IMR-90 (cell line): ENCODE results near the gene TMEM50B. TPM values are rescaled to one million over a fixed set of nuclear protein-coding genes. Genes with fewer than 3 reads are reported as not detected.

Source experiments
- ATAC-seq: fragments of 200-7000 bp; cut with Tn5 transposase; 2 replicates; pipeline ENCODE4 v1.9.1; 2020; ENCODE audit warnings: low read depth, mild to moderate bottlenecking, moderate library complexity
- BruUV-seq: library from RNA; stranded (reverse); fragments of 400-500 nt; replicated peaks from 2 replicates; lab custom pipeline; 2021; lab: Mats Ljungman, UMichigan
- CTCF ChIA-PET: fragments of 300-600 bp; formaldehyde crosslinking; extraction: SDS; loops from one replicate; lab custom pipeline; 2021; ENCODE audit warnings: antibody characterized with exemption; lab: Yijun Ruan, JAX
- POLR2A ChIA-PET: fragments of 300-600 bp; sonication (Branson Sonifier 250); formaldehyde crosslinking; loops from one replicate; lab custom pipeline; 2022; ENCODE audit warnings: antibody characterized with exemption; ENCODE audit not compliant: unreplicated experiment; lab: Charles Lee
- DNase-seq: peaks from one replicate; pipeline ENCODE4 v3.0.0; 2013
- H2AFZ ChIP-seq: replicated peaks from 2 replicates; pipeline ENCODE3; 2013; ENCODE audit warnings: low read length, mild to moderate bottlenecking; ENCODE audit not compliant: poor library complexity
- H2AK5ac ChIP-seq: 2 replicates; pipeline ENCODE4 v1.6.1; 2013; ENCODE audit warnings: low read depth, low read length, inconsistent platforms
- H2AK9ac ChIP-seq: replicated peaks from 2 replicates; pipeline ENCODE3; 2013; ENCODE audit warnings: mild to moderate bottlenecking, low read depth, low read length, moderate library complexity; ENCODE audit not compliant: poor library complexity
- H2BK120ac ChIP-seq: 2 replicates; pipeline ENCODE4 v1.6.1; 2013; ENCODE audit warnings: low read depth, low read length, inconsistent platforms
- H2BK15ac ChIP-seq: 3 replicates; pipeline ENCODE4 v1.6.1; 2013; ENCODE audit warnings: low read depth, low read length, inconsistent platforms
- H2BK20ac ChIP-seq: 2 replicates; pipeline ENCODE4 v1.6.1; 2013; ENCODE audit warnings: low read depth, mild to moderate bottlenecking, inconsistent platforms, low read length, moderate library complexity
- H2BK5ac ChIP-seq: 2 replicates; pipeline ENCODE4 v1.6.1; 2013; ENCODE audit warnings: mild to moderate bottlenecking, low read depth, low read length, inconsistent platforms; ENCODE audit not compliant: poor library complexity, severe bottlenecking
- H3K14ac ChIP-seq: replicated peaks from 2 replicates; pipeline ENCODE4 v1.6.1; 2013; ENCODE audit warnings: low read depth, low read length, inconsistent platforms
- H3K18ac ChIP-seq: 2 replicates; pipeline ENCODE4 v1.6.1; 2013; ENCODE audit warnings: low read depth, low read length, control low read depth
- H3K23ac ChIP-seq: 2 replicates; pipeline ENCODE4 v1.6.1; 2013; ENCODE audit warnings: low read depth, low read length, inconsistent platforms
- H3K27ac ChIP-seq: 2 replicates; pipeline ENCODE4 v1.5.1; 2013; ENCODE audit warnings: mild to moderate bottlenecking, control low read depth, low read length; ENCODE audit not compliant: insufficient read depth
- H3K27me3 ChIP-seq: 2 replicates; pipeline ENCODE4 v1.6.1; 2013; ENCODE audit warnings: low read length; ENCODE audit not compliant: control insufficient read depth, insufficient read depth
- H3K36me3 ChIP-seq: 2 replicates; pipeline ENCODE4 v1.6.1; 2013; ENCODE audit warnings: low read length, mixed read lengths; ENCODE audit not compliant: control insufficient read depth, insufficient read depth
- H3K4ac ChIP-seq: 2 replicates; pipeline ENCODE4 v1.6.1; 2013; ENCODE audit warnings: low read depth, low read length, inconsistent platforms
- H3K4me1 ChIP-seq: 2 replicates; pipeline ENCODE4 v1.6.1; 2013; ENCODE audit warnings: low read length, mixed read lengths; ENCODE audit not compliant: control insufficient read depth, insufficient read depth
- H3K4me2 ChIP-seq: 2 replicates; pipeline ENCODE4 v1.6.1; 2013; ENCODE audit warnings: low read depth, mild to moderate bottlenecking, control low read depth, low read length, moderate library complexity
- H3K4me3 ChIP-seq: 2 replicates; pipeline ENCODE4 v1.5.1; 2013; ENCODE audit warnings: low read depth, mild to moderate bottlenecking, control low read depth, low read length, moderate library complexity; ENCODE audit not compliant: insufficient read depth
- H3K56ac ChIP-seq: 2 replicates; pipeline ENCODE4 v1.6.1; 2013; ENCODE audit warnings: low read length, inconsistent platforms; ENCODE audit not compliant: insufficient read depth; ENCODE audit errors: extremely low read depth
- H3K79me1 ChIP-seq, 2 experiments: 2 replicates each; pipeline ENCODE4 v1.6.1; 2013; ENCODE audit warnings: low read length in 2 of 2, inconsistent platforms in 1 of 2, low read depth in 1 of 2
- H3K9ac ChIP-seq: 2 replicates; pipeline ENCODE4 v1.6.1; 2013; ENCODE audit warnings: low read depth, low read length, control low read depth
- H3K9me1 ChIP-seq: 2 replicates; pipeline ENCODE4 v1.6.1; 2013; ENCODE audit warnings: low read length, inconsistent platforms; ENCODE audit not compliant: insufficient read depth
- H3K9me3 ChIP-seq: 2 replicates; pipeline ENCODE4 v1.6.1; 2013; ENCODE audit warnings: low read length; ENCODE audit not compliant: control insufficient read depth, insufficient read depth
- H4K20me1 ChIP-seq: 2 replicates; pipeline ENCODE4 v1.6.1; 2013; ENCODE audit warnings: low read length, inconsistent platforms; ENCODE audit not compliant: insufficient read depth
- H4K5ac ChIP-seq: 2 replicates; pipeline ENCODE4 v1.6.1; 2013; ENCODE audit warnings: mild to moderate bottlenecking, low read depth, low read length, control low read depth
- H4K8ac ChIP-seq, 2 experiments: 2 replicates each; pipeline ENCODE4 v1.6.1; 2013; ENCODE audit warnings: low read depth in 2 of 2, low read length in 2 of 2, control low read depth in 1 of 2, inconsistent platforms in 1 of 2
- H4K91ac ChIP-seq: 2 replicates; pipeline ENCODE4 v1.6.1; 2013; ENCODE audit warnings: low read depth, low read length, inconsistent platforms; ENCODE audit not compliant: insufficient read depth
- BHLHE40 ChIP-seq: fragments of 150-350 bp; IDR thresholded peaks from 2 replicates; pipeline ENCODE4 v1.6.1; 2016; ENCODE audit warnings: mild to moderate bottlenecking, low read depth, low read length
- CEBPB ChIP-seq: IDR thresholded peaks from 2 replicates; pipeline ENCODE4 v1.6.1; 2012; ENCODE audit warnings: low read depth, low read length, improper control_type of control experiment
- CHD1 ChIP-seq: IDR thresholded peaks from 2 replicates; pipeline ENCODE4 v1.6.1; 2012; ENCODE audit warnings: low read depth, low read length, improper control_type of control experiment
- FOS ChIP-seq: fragments of 150-350 bp; IDR thresholded peaks from 2 replicates; pipeline ENCODE4 v1.6.1; 2016; ENCODE audit warnings: low read depth, low read length
- MAFK ChIP-seq: IDR thresholded peaks from 2 replicates; pipeline ENCODE4 v1.6.1; 2012; ENCODE audit warnings: low read depth, low read length, improper control_type of control experiment
- MAZ ChIP-seq: IDR thresholded peaks from 2 replicates; pipeline ENCODE4 v1.6.1; 2012; ENCODE audit warnings: low read depth, mild to moderate bottlenecking, low read length, improper control_type of control experiment, moderate library complexity, borderline replicate concordance
- MXI1 ChIP-seq: IDR thresholded peaks from 2 replicates; pipeline ENCODE4 v1.6.1; 2012; ENCODE audit warnings: low read depth, mild to moderate bottlenecking, low read length, moderate library complexity, borderline replicate concordance
- NFE2L2 ChIP-seq: fragments of 150-350 bp; IDR thresholded peaks from 2 replicates; pipeline ENCODE4 v1.6.1; 2016; ENCODE audit warnings: low read depth, mild to moderate bottlenecking, low read length
- POLR2A ChIP-seq: IDR thresholded peaks from 2 replicates; pipeline ENCODE4 v1.6.1; 2012; ENCODE audit warnings: mild to moderate bottlenecking, low read depth, low read length
- RAD21 ChIP-seq: IDR thresholded peaks from 2 replicates; pipeline ENCODE4 v1.6.1; 2012; ENCODE audit warnings: low read length, improper control_type of control experiment
- RCOR1 ChIP-seq: IDR thresholded peaks from 2 replicates; pipeline ENCODE4 v1.6.1; 2012; ENCODE audit warnings: mild to moderate bottlenecking, low read length, improper control_type of control experiment; ENCODE audit not compliant: insufficient replicate concordance
- RFX5 ChIP-seq: IDR thresholded peaks from 2 replicates; pipeline ENCODE4 v1.8.0; 2012; ENCODE audit warnings: low read depth, mild to moderate bottlenecking, low read length, moderate library complexity
- SMC3 ChIP-seq: fragments of 150-350 bp; IDR thresholded peaks from 2 replicates; pipeline ENCODE4 v1.6.1; 2016; ENCODE audit warnings: low read depth, mild to moderate bottlenecking, antibody characterized with exemption, low read length, moderate library complexity
- whole genome bisulfite sequencing, 2 experiments: methylation state at CpG; one replicate each; pipeline versions ENCODE4 v1.1.5 to v1.1.7; 2013; ENCODE audit warnings: missing lambda C conversion rate in 2 of 2; ENCODE audit not compliant: insufficient read length in 1 of 2; ENCODE audit errors: extremely low coverage in 2 of 2; 5-methylcytosine and 5-hydroxymethylcytosine counted together
- dilution Hi-C: fragments of 300-500 bp; cut with HindIII; formaldehyde crosslinking; loops from one replicate; pipeline ENCODE4 v1.14.3; 2018; ENCODE audit warnings: low sequenced_read_pairs; ENCODE audit not compliant: unreplicated experiment
- in situ Hi-C: fragments of 300-500 bp; cut with MboI; formaldehyde crosslinking; loops from 3 replicates; pipeline ENCODE4 v1.14.3; 2019; ENCODE audit warnings: low sequenced_read_pairs, inconsistent platforms, mixed read lengths
- intact Hi-C: fragments of 100-400 bp; cut with micrococcal nuclease; formaldehyde crosslinking; loops from 2 replicates; pipeline ENCODE4 v1.10.0; 2022
- polyA plus RNA-seq, 3 experiments: library from polyadenylated mRNA; depleted of rRNA; stranded (reverse); fragments of >200 nt; gene quantifications; 2 replicates each; pipeline ENCODE4 v1.2.3, GENCODE V29; 2012; ENCODE audit warnings: low replicate concordance in 1 of 3
- total RNA-seq: library from RNA; depleted of rRNA; stranded (reverse); fragments of >200 nt; gene quantifications from 2 replicates; pipeline ENCODE4 v1.2.3, GENCODE V29; 2012
- TF ChIP-seq, protein P1 (sequence below): conservative IDR thresholded peaks from 2 replicates; pipeline ENCODE4 v1.5.1; 2012; ENCODE audit warnings: mild to moderate bottlenecking, low read depth, low read length, improper control_type of control experiment
- TF ChIP-seq, protein P2 (sequence below): fragments of 150-350 bp; IDR thresholded peaks from 2 replicates; pipeline ENCODE4 v1.6.1; 2017; ENCODE audit warnings: mild to moderate bottlenecking, antibody characterized with exemption, low read length, low read depth
- TF ChIP-seq, protein P3 (sequence below): fragments of 150-350 bp; IDR thresholded peaks from 2 replicates; pipeline ENCODE4 v1.6.1; 2016; ENCODE audit warnings: low read depth, mild to moderate bottlenecking, low read length, moderate library complexity, borderline replicate concordance

The TMEM50B gene
- total and polyA plus RNA-seq, 2 of the 4 experiments (the other 2 are of a cell fraction): 10.9 to 25.9 TPM

DNA sequence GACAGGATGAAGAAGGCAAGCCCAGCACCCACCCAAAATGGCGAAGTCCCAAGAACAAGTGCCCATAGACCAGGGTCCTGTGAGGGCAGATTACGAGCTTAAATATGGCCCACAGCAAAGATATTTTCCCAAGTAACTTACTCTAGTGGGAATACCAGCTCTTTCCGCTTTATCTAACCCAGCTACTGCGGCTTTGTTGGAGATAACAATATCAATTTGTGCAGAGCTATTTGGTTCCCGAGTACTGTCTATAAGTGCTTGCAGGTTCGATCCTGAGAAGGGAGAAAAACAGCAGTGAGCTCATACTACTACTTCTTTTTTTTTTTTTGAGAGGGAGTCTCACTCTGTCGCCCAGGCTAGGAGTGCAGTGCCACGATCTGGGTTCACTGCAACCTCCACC is 26.1 kb upstream of the TMEM50B start:
- H3K4me3 ChIP-seq: no peak overlapping the region

More for the DNA sequence above, 26.1 kb upstream of the TMEM50B start:
- no peak overlapping the region for H2AFZ ChIP-seq
- H3K4me1 ChIP-seq: no peaks in the 10 kb centered on the region
- no peak overlapping the region for H2AK5ac ChIP-seq
- no peak overlapping the region for H2AK9ac ChIP-seq
- POLR2A ChIA-PET: no interaction called here
- H2BK15ac ChIP-seq: no peak overlapping the region
- dilution Hi-C loops: no loop called here
- TF ChIP-seq MXI1: no peak
- TF ChIP-seq MAFK: no peak
- TF ChIP-seq RFX5: no peak
- TF ChIP-seq BHLHE40: no peak
- no peak for TF ChIP-seq RAD21
- no peak for TF ChIP-seq MAZ
- TF ChIP-seq NFE2L2: no peak
- TF ChIP-seq RCOR1: no peak
- TF ChIP-seq, protein P1, sequence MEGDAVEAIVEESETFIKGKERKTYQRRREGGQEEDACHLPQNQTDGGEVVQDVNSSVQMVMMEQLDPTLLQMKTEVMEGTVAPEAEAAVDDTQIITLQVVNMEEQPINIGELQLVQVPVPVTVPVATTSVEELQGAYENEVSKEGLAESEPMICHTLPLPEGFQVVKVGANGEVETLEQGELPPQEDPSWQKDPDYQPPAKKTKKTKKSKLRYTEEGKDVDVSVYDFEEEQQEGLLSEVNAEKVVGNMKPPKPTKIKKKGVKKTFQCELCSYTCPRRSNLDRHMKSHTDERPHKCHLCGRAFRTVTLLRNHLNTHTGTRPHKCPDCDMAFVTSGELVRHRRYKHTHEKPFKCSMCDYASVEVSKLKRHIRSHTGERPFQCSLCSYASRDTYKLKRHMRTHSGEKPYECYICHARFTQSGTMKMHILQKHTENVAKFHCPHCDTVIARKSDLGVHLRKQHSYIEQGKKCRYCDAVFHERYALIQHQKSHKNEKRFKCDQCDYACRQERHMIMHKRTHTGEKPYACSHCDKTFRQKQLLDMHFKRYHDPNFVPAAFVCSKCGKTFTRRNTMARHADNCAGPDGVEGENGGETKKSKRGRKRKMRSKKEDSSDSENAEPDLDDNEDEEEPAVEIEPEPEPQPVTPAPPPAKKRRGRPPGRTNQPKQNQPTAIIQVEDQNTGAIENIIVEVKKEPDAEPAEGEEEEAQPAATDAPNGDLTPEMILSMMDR: no peak
- TF ChIP-seq, protein P2, sequence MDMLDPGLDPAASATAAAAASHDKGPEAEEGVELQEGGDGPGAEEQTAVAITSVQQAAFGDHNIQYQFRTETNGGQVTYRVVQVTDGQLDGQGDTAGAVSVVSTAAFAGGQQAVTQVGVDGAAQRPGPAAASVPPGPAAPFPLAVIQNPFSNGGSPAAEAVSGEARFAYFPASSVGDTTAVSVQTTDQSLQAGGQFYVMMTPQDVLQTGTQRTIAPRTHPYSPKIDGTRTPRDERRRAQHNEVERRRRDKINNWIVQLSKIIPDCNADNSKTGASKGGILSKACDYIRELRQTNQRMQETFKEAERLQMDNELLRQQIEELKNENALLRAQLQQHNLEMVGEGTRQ: no peak
- no peak for TF ChIP-seq CHD1
- no peak for TF ChIP-seq CEBPB
- TF ChIP-seq FOS: no peak
- TF ChIP-seq POLR2A: no peak
- TF ChIP-seq, protein P3, sequence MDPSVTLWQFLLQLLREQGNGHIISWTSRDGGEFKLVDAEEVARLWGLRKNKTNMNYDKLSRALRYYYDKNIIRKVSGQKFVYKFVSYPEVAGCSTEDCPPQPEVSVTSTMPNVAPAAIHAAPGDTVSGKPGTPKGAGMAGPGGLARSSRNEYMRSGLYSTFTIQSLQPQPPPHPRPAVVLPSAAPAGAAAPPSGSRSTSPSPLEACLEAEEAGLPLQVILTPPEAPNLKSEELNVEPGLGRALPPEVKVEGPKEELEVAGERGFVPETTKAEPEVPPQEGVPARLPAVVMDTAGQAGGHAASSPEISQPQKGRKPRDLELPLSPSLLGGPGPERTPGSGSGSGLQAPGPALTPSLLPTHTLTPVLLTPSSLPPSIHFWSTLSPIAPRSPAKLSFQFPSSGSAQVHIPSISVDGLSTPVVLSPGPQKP: no peak
- no peak for TF ChIP-seq SMC3
- H3K27me3 ChIP-seq: no peaks in the 10 kb centered on the region
- H3K9ac ChIP-seq: no peak overlapping the region
- no peak overlapping the region for H4K5ac ChIP-seq
- H3K4me2 ChIP-seq: no peak overlapping the region
- H2BK120ac ChIP-seq: no peak overlapping the region
- ATAC-seq: no peak
- BruUV-seq: no TSS peak
- no peak overlapping the region for H3K23ac ChIP-seq
- H3K4ac ChIP-seq: no peak overlapping the region
- no peak overlapping the region for H4K8ac ChIP-seq
- no peak overlapping the region for H2BK20ac ChIP-seq
- no peak overlapping the region for H2BK5ac ChIP-seq
- H3K27ac ChIP-seq: no peak overlapping the region
- H3K14ac ChIP-seq: no peak overlapping the region
- H4K91ac ChIP-seq: no peak overlapping the region
- no peak for DNase-seq
- H3K9me3 ChIP-seq: no peaks in the 10 kb centered on the region
- in situ Hi-C loops: no loop called here
- no peaks in the 10 kb centered on the region; a peak in 1 of 4 replicates for H3K79me1 ChIP-seq
- no peaks in the 10 kb centered on the region for H3K9me1 ChIP-seq
- peaks cover 18% of the 10 kb centered on the region for H3K36me3 ChIP-seq
- H4K20me1 ChIP-seq: no peaks in the 10 kb centered on the region
- H3K18ac ChIP-seq: no peak overlapping the region
- CTCF ChIA-PET: no interaction called here
- intact Hi-C loops: no loop called here
- WGBS, 2 experiments: no CpG with 5 or more reads among the region's 8 CpGs
- no peak overlapping the region for H3K56ac ChIP-seq
